Endodermal cell (in vitro differentiated cells): ENCODE results near the gene LDHB. TPM values are rescaled to one million over a fixed set of nuclear protein-coding genes. Genes with fewer than 3 reads are reported as not detected.

Experiments
- DNase-seq: peaks from one replicate; pipeline ENCODE4 v3.0.0-alpha.2; 2017
- H3K27ac ChIP-seq: 2 replicates; pipeline ENCODE4 v1.5.1; 2013; ENCODE audit warnings: mild to moderate bottlenecking, low read depth, low read length, moderate library complexity
- H3K27me3 ChIP-seq: 2 replicates; pipeline ENCODE4 v1.6.1; 2013; ENCODE audit warnings: mild to moderate bottlenecking, low read length, moderate library complexity; ENCODE audit not compliant: insufficient read depth, control insufficient read depth, poor library complexity, severe bottlenecking
- H3K36me3 ChIP-seq: 2 replicates; pipeline ENCODE4 v1.7.0; 2013; ENCODE audit warnings: mild to moderate bottlenecking, low read length, moderate library complexity; ENCODE audit not compliant: control insufficient read depth, insufficient read depth
- H3K4me1 ChIP-seq: one replicate; pipeline ENCODE4 v1.7.0; 2013; ENCODE audit warnings: low read length; ENCODE audit not compliant: control insufficient read depth, insufficient read depth
- H3K4me3 ChIP-seq: 2 replicates; pipeline ENCODE4 v1.5.1; 2013; ENCODE audit warnings: mild to moderate bottlenecking, low read length, moderate library complexity
- H3K9ac ChIP-seq: 2 replicates; pipeline ENCODE4 v1.6.1; 2013; ENCODE audit warnings: mild to moderate bottlenecking, low read length, moderate library complexity; ENCODE audit not compliant: poor library complexity, severe bottlenecking; ENCODE audit errors: extremely low read depth
- H3K9me3 ChIP-seq: 2 replicates; pipeline ENCODE4 v1.6.1; 2013; ENCODE audit warnings: mild to moderate bottlenecking, low read length, moderate library complexity; ENCODE audit not compliant: control insufficient read depth
- H3K27ac Mint-ChIP-seq: 2 replicates; pipeline ENCODE4 v1.8.0; 2020; ENCODE audit warnings: mixed read lengths
- H3K27me3 Mint-ChIP-seq: 2 replicates; pipeline ENCODE4 v1.8.0; 2021; ENCODE audit warnings: mild to moderate bottlenecking, mixed read lengths; ENCODE audit not compliant: insufficient read depth
- H3K36me3 Mint-ChIP-seq: 2 replicates; pipeline ENCODE4 v1.8.0; 2020; ENCODE audit warnings: low read depth, mixed read lengths
- H3K4me1 Mint-ChIP-seq: 2 replicates; pipeline ENCODE4 v1.8.0; 2020; ENCODE audit warnings: mixed read lengths
- H3K4me3 Mint-ChIP-seq: 2 replicates; pipeline ENCODE4 v1.8.0; 2020; ENCODE audit warnings: mild to moderate bottlenecking, moderate library complexity, mixed read lengths
- H3K9me3 Mint-ChIP-seq: 2 replicates; pipeline ENCODE4 v1.8.0; 2020; ENCODE audit warnings: mild to moderate bottlenecking, mixed read lengths
- CTCF ChIP-seq: fragments of 200-600 bp; sonication (generic); conservative IDR thresholded peaks from 2 replicates; pipeline ENCODE4 v1.5.0; 2021; ENCODE audit warnings: antibody characterized with exemption, mild to moderate bottlenecking
- WGBS, 2 experiments: methylation state at CpG; one replicate each; pipeline versions ENCODE4 v1.1.5 to v1.1.7; 2013; ENCODE audit warnings: missing lambda C conversion rate in 2 of 2, mixed read lengths in 1 of 2; ENCODE audit not compliant: insufficient coverage in 1 of 2, insufficient read length in 1 of 2; 5-methylcytosine and 5-hydroxymethylcytosine counted together
- long read RNA-seq, 4 experiments: library from polyadenylated mRNA in 2 of 4; library from RNA in 1 of 4; library from capped mRNA in 1 of 4; stranded (forward) in 3 of 4; unstranded in 1 of 4; transcript quantifications; one replicate each; pipeline ENCODE4 v2.0.0, GENCODE V29; 2020 to 2021; ENCODE audit warnings: inconsistent platforms in 1 of 4
- polyA plus RNA-seq, 2 experiments: library from polyadenylated mRNA; stranded (reverse); fragments of 50-300 nt; gene quantifications; one replicate each; pipeline ENCODE4 v1.2.3, GENCODE V29; 2013
- total RNA-seq, 2 donors: library from RNA; stranded (reverse); fragmentation: NEBNext Ultra II Directional in 1 of 2; extraction: Animal tissue kit (Norgen Biotek cat#: 25700) in 1 of 2; gene quantifications; 2 replicates in 1 of 2; 3 replicates in 1 of 2; pipeline ENCODE4 v1.2.1, GENCODE V29; 2021

The LDHB gene
- 1,000 to 10,000 TPM in 1 of 2 donors, 100 to 1,000 TPM in 1; 917 to 1,694 TPM for total RNA-seq
- polyA plus RNA-seq (2013, experiment 1 of 2): 934 TPM
- 808 TPM for polyA plus RNA-seq (2013, experiment 2 of 2)
- long read RNA-seq, experiment 1, transcript LDHB-209 (2 exons, 672 nt): minor isoform, 9 of 495 reads
- long read RNA-seq, experiment 1, transcript LDHB-206 (3 exons, 678 nt): minor isoform, 11 of 495 reads
- long read RNA-seq, experiment 1, transcript LDHB-201 (8 exons, 1,303 nt): major isoform, 319 of 495 reads
- long read RNA-seq, experiment 1, partial matches to known transcripts: 126 of 495 reads
- long read RNA-seq, experiment 1, other reads (novel, unspliced or antisense): 29 of 495 reads
- long read RNA-seq, experiment 2, transcript LDHB-201 (8 exons, 1,303 nt): major isoform, 636 of 658 reads
- long read RNA-seq, experiment 2, partial matches to known transcripts: 15 of 658 reads
- long read RNA-seq, experiment 2, other reads (novel, unspliced or antisense): 5 of 658 reads
- long read RNA-seq, experiment 3, transcript LDHB-210 (2 exons, 544 nt): minor isoform, 8 of 6,753 reads
- long read RNA-seq, experiment 3, transcript LDHB-201 (8 exons, 1,303 nt): major isoform, 6,666 of 6,753 reads
- long read RNA-seq, experiment 3, transcript LDHB-203 (8 exons, 1,538 nt): minor isoform, 10 of 6,753 reads
- long read RNA-seq, experiment 3, partial matches to known transcripts: 26 of 6,753 reads
- long read RNA-seq, experiment 3, other reads (novel, unspliced or antisense): 42 of 6,753 reads
- long read RNA-seq, experiment 4, transcript LDHB-206 (3 exons, 678 nt): minor isoform, 58 of 3,159 reads
- long read RNA-seq, experiment 4, transcript LDHB-201 (8 exons, 1,303 nt): major isoform, 2,392 of 3,159 reads
- long read RNA-seq, experiment 4, partial matches to known transcripts: 696 of 3,159 reads
- long read RNA-seq, experiment 4, other reads (novel, unspliced or antisense): 10 of 3,159 reads

GRCh38 chr12:21657326-21658077 lies at the start of gene LDHB:
Gene LDHB, minus strand, starts transcription at chr12:21657842. Its CDS starts 3,171 bp downstream, at chr12:21654671.
- peaks cover 2% of the 10 kb centered on the region for H3K27me3 Mint-ChIP-seq

GRCh38 chr12:21704847-21705246 lies 47.2 kb upstream of the LDHB start:
- DNase-seq: no peak
- no peak overlapping the region for H3K4me3 Mint-ChIP-seq
- peak; percentile 54 for TF ChIP-seq CTCF
- no peak overlapping the region for H3K9ac ChIP-seq
- WGBS, 2 experiments: 93% methylated on average over 4 of the region's 4 CpGs; no CpG with 5 or more reads in 1 of the 2 experiments
- no peaks in the 10 kb centered on the region for H3K36me3 ChIP-seq
- no peaks in the 10 kb centered on the region for H3K9me3 ChIP-seq
- peaks cover 10% of the 10 kb centered on the region for H3K27me3 Mint-ChIP-seq
- no peak overlapping the region for H3K27ac Mint-ChIP-seq
- no peaks in the 10 kb centered on the region for H3K4me1 ChIP-seq
- no peaks in the 10 kb centered on the region for H3K27me3 ChIP-seq
- no peaks in the 10 kb centered on the region for H3K36me3 Mint-ChIP-seq
- no peaks in the 10 kb centered on the region for H3K4me1 Mint-ChIP-seq
- H3K4me3 ChIP-seq: no peak overlapping the region
- H3K9me3 Mint-ChIP-seq: no peaks in the 10 kb centered on the region
- H3K27ac ChIP-seq: no peak overlapping the region

More at GRCh38 chr12:21657326-21658077, at the start of gene LDHB:
- peak; percentile 99 for DNase-seq
- peak within 1 kb of the TSS; percentile 88 for H3K9ac ChIP-seq
- no peak for TF ChIP-seq CTCF
- peaks cover 38% of the 10 kb centered on the region for H3K36me3 Mint-ChIP-seq
- peak within 1 kb of the TSS; percentile 97 for H3K4me3 Mint-ChIP-seq
- no peaks in the 10 kb centered on the region for H3K9me3 ChIP-seq
- WGBS, 2 experiments: 0 to 1% methylated on average over 16 to 41 of the region's 41 CpGs
- H3K27ac ChIP-seq: peak within 1 kb of the TSS; percentile 95
- H3K4me3 ChIP-seq: peak within 1 kb of the TSS; percentile 95
- no peaks in the 10 kb centered on the region for H3K4me1 ChIP-seq
- H3K27ac Mint-ChIP-seq: peak within 1 kb of the TSS; percentile 99
- H3K9me3 Mint-ChIP-seq: peaks cover 15% of the 10 kb centered on the region
- H3K4me1 Mint-ChIP-seq: peaks cover 25% of the 10 kb centered on the region
- no peaks in the 10 kb centered on the region for H3K27me3 ChIP-seq
- peaks cover 31% of the 10 kb centered on the region for H3K36me3 ChIP-seq

GRCh38 chr12:21699851-21700250 lies 42.2 kb upstream of the LDHB start:
- no peak for TF ChIP-seq CTCF
- H3K4me1 Mint-ChIP-seq: no peaks in the 10 kb centered on the region
- Histone ChIP-seq H3K9ac (no peak overlapping the region), H3K4me3 (no peak overlapping the region), H3K27ac (no peak overlapping the region), H3K27me3 (no peaks in the 10 kb centered on the region), H3K36me3 (no peaks in the 10 kb centered on the region), H3K9me3 (no peaks in the 10 kb centered on the region), H3K4me1 (no peaks in the 10 kb centered on the region)
- no peak overlapping the region for H3K27ac Mint-ChIP-seq
- no peak for DNase-seq
- H3K36me3 Mint-ChIP-seq: no peaks in the 10 kb centered on the region
- peaks cover 11% of the 10 kb centered on the region for H3K27me3 Mint-ChIP-seq
- H3K9me3 Mint-ChIP-seq: no peaks in the 10 kb centered on the region
- H3K4me3 Mint-ChIP-seq: no peak overlapping the region
